Smooth muscle cell (in vitro differentiated cells): Measurements from ENCODE around the gene MRPL50. TPM values are rescaled to one million over a fixed set of nuclear protein-coding genes. Genes with fewer than 3 reads are reported as not detected.

Source experiments
- DNase-seq: peaks from one replicate; lab custom pipeline; 2025; ENCODE audit not compliant: unreplicated experiment; lab: John Stamatoyannopoulos, UW
- H2AFZ ChIP-seq: fragments of 200-600 bp; sonication (generic); 2 replicates; pipeline ENCODE4 v1.6.0; 2016; ENCODE audit warnings: antibody characterized with exemption, low read depth, mild to moderate bottlenecking
- H3F3A ChIP-seq: fragments of 200-600 bp; sonication (generic); 2 replicates; pipeline ENCODE4 v1.6.0; 2017; ENCODE audit warnings: antibody characterized with exemption, low read depth
- H3K27ac ChIP-seq: fragments of 200-600 bp; sonication (generic); 2 replicates; pipeline ENCODE4 v1.5.1; 2016; ENCODE audit warnings: low read depth, mild to moderate bottlenecking
- H3K27me3 ChIP-seq: fragments of 200-600 bp; sonication (generic); 2 replicates; pipeline ENCODE4 v1.6.1; 2016; ENCODE audit warnings: low read depth, mild to moderate bottlenecking
- H3K36me3 ChIP-seq: fragments of 200-600 bp; sonication (generic); 2 replicates; pipeline ENCODE4 v1.5.1; 2016; ENCODE audit warnings: low read depth
- H3K4me1 ChIP-seq: fragments of 200-600 bp; sonication (generic); 2 replicates; pipeline ENCODE4 v1.5.1; 2016; ENCODE audit warnings: low read depth
- H3K4me2 ChIP-seq: fragments of 200-600 bp; sonication (generic); 2 replicates; pipeline ENCODE4 v1.6.0; 2016; ENCODE audit warnings: mild to moderate bottlenecking
- H3K4me3 ChIP-seq: fragments of 200-600 bp; sonication (generic); 2 replicates; pipeline ENCODE4 v1.5.1; 2016; ENCODE audit warnings: mild to moderate bottlenecking
- H3K79me2 ChIP-seq: fragments of 200-600 bp; sonication (generic); 2 replicates; pipeline ENCODE4 v1.6.0; 2016; ENCODE audit warnings: low read depth, mild to moderate bottlenecking
- H3K9ac ChIP-seq: fragments of 200-600 bp; sonication (generic); 2 replicates; pipeline ENCODE4 v1.6.0; 2016; ENCODE audit warnings: low read depth
- H3K9me3 ChIP-seq: fragments of 200-600 bp; sonication (generic); replicated peaks from 2 replicates; pipeline ENCODE4 v1.5.1; 2016; ENCODE audit warnings: low read depth
- H4K20me1 ChIP-seq: fragments of 200-600 bp; sonication (generic); 2 replicates; pipeline ENCODE4 v1.6.0; 2016; ENCODE audit warnings: low read depth
- polyA plus RNA-seq: library from polyadenylated mRNA; unstranded; fragments of >200 nt; fragmentation: Nextera tagmentation; extraction: Ambion mirVana; gene quantifications from 2 replicates; pipeline ENCODE4 v1.2.1, GENCODE V29; 2016
- total RNA-seq: library from RNA; depleted of rRNA; stranded (reverse); fragments of >200 nt; gene quantifications from 2 replicates; pipeline ENCODE4 v1.2.3, GENCODE V29; 2014
- TF ChIP-seq, protein P1 (sequence below): fragments of 200-600 bp; sonication (generic); IDR thresholded peaks from 2 replicates; pipeline ENCODE4 v1.5.1; 2017; ENCODE audit warnings: borderline replicate concordance, mild to moderate bottlenecking, antibody characterized with exemption; ENCODE audit not compliant: insufficient read depth, poor library complexity, severe bottlenecking

Gene MRPL50
- total and polyA plus RNA-seq, 2 experiments from 2014 or later = 13.3 to 13.7 TPM

DNA sequence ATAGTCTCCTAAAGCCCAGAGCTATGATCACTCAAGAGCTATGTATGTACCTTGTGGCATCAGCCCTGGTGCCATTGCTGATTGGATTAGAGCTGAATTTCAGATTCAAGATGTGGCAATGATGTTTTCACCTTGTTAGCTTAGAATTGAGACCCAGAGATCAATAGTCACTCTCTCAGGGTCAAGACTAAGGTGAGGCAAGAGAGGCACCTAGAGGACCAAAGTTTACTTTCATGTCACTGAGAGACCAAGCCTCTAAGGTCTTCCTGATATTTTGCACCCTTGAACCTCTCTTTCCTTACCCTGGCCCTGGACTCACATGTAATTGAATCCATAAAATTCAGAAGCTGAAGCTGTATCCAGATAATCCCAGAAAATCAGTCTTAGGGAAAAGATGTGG is 56.5 kb downstream of the MRPL50 start:
- Histone ChIP-seq H3K27ac (no peak overlapping the region), H3K36me3 (no peaks in the 10 kb centered on the region), H4K20me1 (no peaks in the 10 kb centered on the region), H3K4me2 (no peak overlapping the region), H3K4me3 (no peak overlapping the region), H3K4me1 (no peaks in the 10 kb centered on the region), H3K9ac (no peak overlapping the region), H2AFZ (no peak overlapping the region), H3K79me2 (no peaks in the 10 kb centered on the region), H3K9me3 (no peaks in the 10 kb centered on the region), H3F3A (no peaks in the 10 kb centered on the region), H3K27me3 (no peaks in the 10 kb centered on the region)
- DNase-seq = no peak
- TF ChIP-seq, protein P1, sequence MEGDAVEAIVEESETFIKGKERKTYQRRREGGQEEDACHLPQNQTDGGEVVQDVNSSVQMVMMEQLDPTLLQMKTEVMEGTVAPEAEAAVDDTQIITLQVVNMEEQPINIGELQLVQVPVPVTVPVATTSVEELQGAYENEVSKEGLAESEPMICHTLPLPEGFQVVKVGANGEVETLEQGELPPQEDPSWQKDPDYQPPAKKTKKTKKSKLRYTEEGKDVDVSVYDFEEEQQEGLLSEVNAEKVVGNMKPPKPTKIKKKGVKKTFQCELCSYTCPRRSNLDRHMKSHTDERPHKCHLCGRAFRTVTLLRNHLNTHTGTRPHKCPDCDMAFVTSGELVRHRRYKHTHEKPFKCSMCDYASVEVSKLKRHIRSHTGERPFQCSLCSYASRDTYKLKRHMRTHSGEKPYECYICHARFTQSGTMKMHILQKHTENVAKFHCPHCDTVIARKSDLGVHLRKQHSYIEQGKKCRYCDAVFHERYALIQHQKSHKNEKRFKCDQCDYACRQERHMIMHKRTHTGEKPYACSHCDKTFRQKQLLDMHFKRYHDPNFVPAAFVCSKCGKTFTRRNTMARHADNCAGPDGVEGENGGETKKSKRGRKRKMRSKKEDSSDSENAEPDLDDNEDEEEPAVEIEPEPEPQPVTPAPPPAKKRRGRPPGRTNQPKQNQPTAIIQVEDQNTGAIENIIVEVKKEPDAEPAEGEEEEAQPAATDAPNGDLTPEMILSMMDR = no peak

Other genes starting within 250 kb of the MRPL50 start
- 0.04 TPM in 1 of 2 replicates, not detected in the other for gene BAAT, start 13.6 kb downstream of the MRPL50 start, total RNA-seq
- gene BAAT, start 13.6 kb downstream of the MRPL50 start, polyA plus RNA-seq = not detected in 2 replicates
- gene ZNF189, start 233 bp upstream of the MRPL50 start, total RNA-seq = 12.9 and 21.7 TPM in 2 replicates
- gene ZNF189, start 233 bp upstream of the MRPL50 start, polyA plus RNA-seq = 2.7 and 3.2 TPM in 2 replicates
- not detected in 2 replicates for gene ALDOB, start 37.2 kb upstream of the MRPL50 start, total RNA-seq
- gene ALDOB, start 37.2 kb upstream of the MRPL50 start, polyA plus RNA-seq = not detected in 2 replicates
- 18.0 and 19.2 TPM in 2 replicates for gene RNF20, start 135.2 kb upstream of the MRPL50 start, total RNA-seq
- 12.8 and 18.6 TPM in 2 replicates for gene RNF20, start 135.2 kb upstream of the MRPL50 start, polyA plus RNA-seq
- gene PPP3R2, start 196.4 kb upstream of the MRPL50 start, total RNA-seq = not detected in 2 replicates
- gene PPP3R2, start 196.4 kb upstream of the MRPL50 start, polyA plus RNA-seq = not detected in 2 replicates